Measurements from ENCODE around the gene RAB5B. TPM values are rescaled to one million over a fixed set of nuclear protein-coding genes. Genes with fewer than 3 reads are reported as not detected.

Gene RAB5B
- 112 TPM for total RNA-seq
- 72.5 TPM for polyA plus RNA-seq (ENCODE audit: insufficient read depth, low read depth, low replicate concordance)
- long read RNA-seq, donor 1, full-length matches to known transcripts: 29 of 78 reads
- long read RNA-seq, donor 1, partial matches to known transcripts: 49 of 78 reads
- long read RNA-seq, donor 1, other reads (novel, unspliced or antisense): 0 of 78 reads
- long read RNA-seq, donor 2, full-length matches to known transcripts: 33 of 106 reads
- long read RNA-seq, donor 2, partial matches to known transcripts: 73 of 106 reads
- long read RNA-seq, donor 2, other reads (novel, unspliced or antisense): 0 of 106 reads
- long read RNA-seq, donor 3, full-length matches to known transcripts: 53 of 131 reads
- long read RNA-seq, donor 3, partial matches to known transcripts: 78 of 131 reads
- long read RNA-seq, donor 3, other reads (novel, unspliced or antisense): 0 of 131 reads
- long read RNA-seq, donor 4, full-length matches to known transcripts: 38 of 87 reads
- long read RNA-seq, donor 4, partial matches to known transcripts: 49 of 87 reads
- long read RNA-seq, donor 4, other reads (novel, unspliced or antisense): 0 of 87 reads
- long read RNA-seq, donor 5, full-length matches to known transcripts: 1 of 1 reads
- long read RNA-seq, donor 5, partial matches to known transcripts: 0 of 1 reads
- long read RNA-seq, donor 5, other reads (novel, unspliced or antisense): 0 of 1 reads
- long read RNA-seq, donor 6, full-length matches to known transcripts: 7 of 62 reads
- long read RNA-seq, donor 6, partial matches to known transcripts: 55 of 62 reads
- long read RNA-seq, donor 6, other reads (novel, unspliced or antisense): 0 of 62 reads
- long read RNA-seq, donor 7, full-length matches to known transcripts: 13 of 47 reads
- long read RNA-seq, donor 7, partial matches to known transcripts: 5 of 47 reads
- long read RNA-seq, donor 7, other reads (novel, unspliced or antisense): 29 of 47 reads
- long read RNA-seq, donor 8, full-length matches to known transcripts: 36 of 101 reads
- long read RNA-seq, donor 8, partial matches to known transcripts: 65 of 101 reads
- long read RNA-seq, donor 8, other reads (novel, unspliced or antisense): 0 of 101 reads
- long read RNA-seq, donor 9, full-length matches to known transcripts: 28 of 115 reads
- long read RNA-seq, donor 9, partial matches to known transcripts: 87 of 115 reads
- long read RNA-seq, donor 9, other reads (novel, unspliced or antisense): 0 of 115 reads
- long read RNA-seq, donor 10, full-length matches to known transcripts: 22 of 107 reads
- long read RNA-seq, donor 10, partial matches to known transcripts: 85 of 107 reads
- long read RNA-seq, donor 10, other reads (novel, unspliced or antisense): 0 of 107 reads

GRCh38 chr12:55973599-55974307, at the start of gene RAB5B:
Gene RAB5B (plus strand): TSS chr12:55974078. CDS start chr12:55986961, 12,883 bp downstream.
- H3K4me1 ChIP-seq (ENCODE audit: control insufficient read depth in 2 of 3, insufficient read depth in 2 of 3, low read depth in 1 of 3, low read length in 3 of 3): peaks cover 3 to 10% (median 6%) of the 10 kb centered on the region in 3 donors
- H3K9me3 ChIP-seq (ENCODE audit: control insufficient read depth in 2 of 3, insufficient read depth in 1 of 3, low read length in 3 of 3): no peaks in the 10 kb centered on the region
- H3K27ac ChIP-seq (ENCODE audit: low read depth in 2 of 2, low read length in 2 of 2): peak within 1 kb of the TSS; percentile 88 to 92
- intact Hi-C loops (cut with DNase I): no loop called here
- peak within 1 kb of the TSS; percentile 77 to 94 (median 85) for H3K4me3 ChIP-seq (ENCODE audit: low read length in 3 of 3)
- H3K27me3 ChIP-seq (ENCODE audit: control insufficient read depth, insufficient read depth, low read length): no peaks in the 10 kb centered on the region
- peaks cover 0 to 2% (median 0%) of the 10 kb centered on the region in 3 donors for H3K36me3 ChIP-seq (ENCODE audit: control insufficient read depth in 2 of 3, insufficient read depth in 3 of 3, low read length in 3 of 3)
- TF ChIP-seq CTCF (IDR thresholded peaks at IDR 0.05; ENCODE audit: borderline replicate concordance, extremely low read depth, insufficient read depth): peak; percentile 20
- FAIRE-seq (peak; percentile 99), DNase-seq (peak; percentile 100)
- H3K9ac ChIP-seq (ENCODE audit: low read length in 3 of 3): peak within 1 kb of the TSS; percentile 80 to 96 (median 82)

GRCh38 chr12:55925371-55925770, 48.5 kb upstream of the RAB5B start:
- Histone ChIP-seq H3K36me3 (ENCODE audit: control insufficient read depth in 2 of 3, insufficient read depth in 3 of 3, low read length in 3 of 3) (peaks cover 0 to 3% (median 2%) of the 10 kb centered on the region in 3 donors), H3K9me3 (ENCODE audit: control insufficient read depth in 2 of 3, insufficient read depth in 1 of 3, low read length in 3 of 3) (no peaks in the 10 kb centered on the region), H3K27me3 (ENCODE audit: control insufficient read depth, insufficient read depth, low read length) (no peaks in the 10 kb centered on the region), H3K9ac (ENCODE audit: low read length in 3 of 3) (no peak overlapping the region), H3K27ac (ENCODE audit: low read depth in 2 of 2, low read length in 2 of 2) (no peak overlapping the region), H3K4me1 (ENCODE audit: control insufficient read depth in 2 of 3, insufficient read depth in 2 of 3, low read depth in 1 of 3, low read length in 3 of 3) (peaks cover 0 to 10% (median 3%) of the 10 kb centered on the region in 3 donors), H3K4me3 (ENCODE audit: low read length in 3 of 3) (no peak overlapping the region)
- no peak for TF ChIP-seq CTCF (IDR thresholded peaks at IDR 0.05; ENCODE audit: borderline replicate concordance, extremely low read depth, insufficient read depth)
- DNase-seq (no peak), FAIRE-seq (no peak)
- intact Hi-C loops (cut with DNase I): no loop called here

All from kidney (tissue), 22 donors.